ENCODE measurements around the gene BAZ1B.

- no peak for TF ChIP-seq ZNF530 (tag by site-specific recombination; IDR thresholded peaks at IDR 0.05; ENCODE audit: low read depth)
- TF ChIP-seq YY1 (tag by site-specific recombination; IDR thresholded peaks at IDR 0.05) = no peak
- no peak for TF ChIP-seq ZSCAN16 (tag by site-specific recombination; IDR thresholded peaks at IDR 0.05)
- TF ChIP-seq ZNF146 (tag by site-specific recombination; IDR thresholded peaks at IDR 0.05) = no peak
- TF ChIP-seq ZNF174 (tag by site-specific recombination; IDR thresholded peaks at IDR 0.05) = no peak
- no peak for TF ChIP-seq ZNF138 (tag by site-specific recombination; IDR thresholded peaks at IDR 0.05; ENCODE audit: borderline replicate concordance)
- no peak for TF ChIP-seq CTCF (tag by site-specific recombination; IDR thresholded peaks at IDR 0.05)
- no peak for TF ChIP-seq ELK4 (IDR thresholded peaks at IDR 0.05; ENCODE audit: borderline replicate concordance, low read depth, low read length)
- TF ChIP-seq PATZ1 (tag by site-specific recombination; IDR thresholded peaks at IDR 0.05) = no peak
These were observed 89.4 kb downstream of the BAZ1B start for GRCh38 chr7:73432676-73433075.

All from HEK293 (cell line).